SK-N-SH (cell line): ENCODE results near the gene VWA5B1. TPM values are rescaled to one million over a fixed set of nuclear protein-coding genes. Genes with fewer than 3 reads are reported as not detected.

Experiments used
- CTCF ChIA-PET: fragments of 300-600, 350-600 bp; formaldehyde crosslinking; extraction: SDS; loops from one replicate; lab custom pipeline; 2021; lab: Yijun Ruan, JAX
- POLR2A ChIA-PET: fragments of 350-600 bp; sonication (Branson Sonifier 250); formaldehyde crosslinking; extraction: SDS; loops from one replicate; lab custom pipeline; 2020; ENCODE audit warnings: antibody characterized with exemption, inconsistent platforms; lab: Yijun Ruan, JAX
- DNase-seq: peaks from one replicate; pipeline ENCODE4 v3.0.0; 2012
- H2AFZ ChIP-seq: fragments of 200-600 bp; sonication (generic); 2 replicates; pipeline ENCODE4 v1.8.1; 2016; ENCODE audit warnings: antibody characterized with exemption, mild to moderate bottlenecking, low read depth
- H3F3A ChIP-seq: fragments of 200-600 bp; sonication (generic); replicated peaks from 2 replicates; pipeline ENCODE3; 2016; ENCODE audit warnings: antibody characterized with exemption, mild to moderate bottlenecking; ENCODE audit not compliant: insufficient read depth
- H3K27ac ChIP-seq, 2 experiments: fragments of 200-500 bp in 1 of 2; fragments of 200-600 bp in 1 of 2; sonication (Bioruptor generic) in 1 of 2; sonication (generic), shearing (Covaris generic) in 1 of 2; 2 replicates each; pipeline versions ENCODE4 v1.5.1 to v1.6.1; 2014 to 2016; ENCODE audit warnings: low read depth in 2 of 2, inconsistent platforms in 1 of 2, low read length in 1 of 2, mild to moderate bottlenecking in 1 of 2, mixed read lengths in 1 of 2
- H3K27me3 ChIP-seq: fragments of 200-600 bp; sonication (generic), shearing (Covaris generic); 2 replicates; pipeline ENCODE4 v1.6.1; 2016; ENCODE audit warnings: mixed run types; ENCODE audit not compliant: insufficient read depth
- H3K36me3 ChIP-seq, 2 experiments: fragments of 200-500 bp in 1 of 2; fragments of 200-600 bp in 1 of 2; sonication (Bioruptor generic) in 1 of 2; sonication (generic) in 1 of 2; replicated peaks in 1 of 2; 2 replicates each; pipeline versions ENCODE3 to v1.5.1; 2014 to 2016; ENCODE audit warnings: low read length in 1 of 2, mild to moderate bottlenecking in 1 of 2; ENCODE audit not compliant: insufficient read depth in 2 of 2, control insufficient read depth in 1 of 2
- H3K4me1 ChIP-seq, 2 experiments: fragments of 200-500 bp in 1 of 2; fragments of 200-600 bp in 1 of 2; sonication (Bioruptor generic) in 1 of 2; sonication (generic), shearing (Covaris generic) in 1 of 2; 2 replicates each; pipeline versions ENCODE4 v1.5.1 to v1.6.1; 2014 to 2016; ENCODE audit warnings: low read depth in 1 of 2, low read length in 1 of 2, mixed run types in 1 of 2; ENCODE audit not compliant: insufficient read depth in 2 of 2, control insufficient read depth in 1 of 2
- H3K4me2 ChIP-seq: fragments of 200-600 bp; sonication (generic), shearing (Covaris generic); 2 replicates; pipeline ENCODE4 v1.6.1; 2017; ENCODE audit warnings: mixed run types
- H3K4me3 ChIP-seq, 2 experiments: fragments of 200-500 bp in 1 of 2; fragments of 200-600 bp in 1 of 2; sonication (Bioruptor generic) in 1 of 2; sonication (generic), shearing (Covaris generic) in 1 of 2; 2 replicates each; pipeline versions ENCODE4 v1.5.1 to v1.8.1; 2014 to 2016; ENCODE audit warnings: low read depth in 2 of 2, inconsistent platforms in 1 of 2, low read length in 1 of 2, mild to moderate bottlenecking in 1 of 2, mixed read lengths in 1 of 2, moderate library complexity in 1 of 2
- H3K79me2 ChIP-seq: fragments of 200-600 bp; sonication (generic); 2 replicates; pipeline ENCODE4 v1.8.1; 2017; ENCODE audit warnings: mild to moderate bottlenecking; ENCODE audit not compliant: insufficient read depth
- H3K9ac ChIP-seq: fragments of 200-600 bp; sonication (generic); 2 replicates; pipeline ENCODE4 v1.6.1; 2017; ENCODE audit warnings: mixed run types
- H3K9me2 ChIP-seq: fragments of 200-600 bp; sonication (generic); 2 replicates; pipeline ENCODE4 v1.6.1; 2017; ENCODE audit warnings: mixed run types
- H3K9me3 ChIP-seq: fragments of 200-600 bp; sonication (generic); 2 replicates; pipeline ENCODE4 v1.6.1; 2017; ENCODE audit warnings: mixed run types, mild to moderate bottlenecking, moderate library complexity
- H4K20me1 ChIP-seq: fragments of 200-600 bp; sonication (generic); 2 replicates; pipeline ENCODE4 v1.6.1; 2017; ENCODE audit warnings: mild to moderate bottlenecking, mixed run types; ENCODE audit not compliant: insufficient read depth
- CTCF ChIP-seq: fragments of 200-600 bp; sonication (generic); IDR thresholded peaks from 2 replicates; pipeline ENCODE4 v1.6.1; 2017; ENCODE audit warnings: antibody characterized with exemption, mild to moderate bottlenecking, moderate library complexity
- EP300 ChIP-seq, 2 experiments: IDR thresholded peaks; 2 replicates each; pipeline versions ENCODE4 v1.4.0 to v1.6.1; 2012; ENCODE audit warnings: borderline replicate concordance in 1 of 2, low read depth in 1 of 2, low read length in 1 of 2
- FOSL2 ChIP-seq: IDR thresholded peaks from 2 replicates; pipeline ENCODE4 v1.4.0; 2012; ENCODE audit warnings: low read depth, mild to moderate bottlenecking, moderate library complexity, borderline replicate concordance
- FOXJ3 ChIP-seq: sonication (generic); formaldehyde crosslinking; IDR thresholded peaks from 2 replicates; pipeline ENCODE4 v1.5.1; 2020; ENCODE audit warnings: mild to moderate bottlenecking, missing genetic modification reagents
- GABPA ChIP-seq: IDR thresholded peaks from 2 replicates; pipeline ENCODE4 v1.4.0; 2012; ENCODE audit warnings: low read depth, mild to moderate bottlenecking
- IRF3 ChIP-seq: fragments of 150-350 bp; IDR thresholded peaks from 2 replicates; pipeline ENCODE4 v1.6.1; 2016; ENCODE audit warnings: mild to moderate bottlenecking, low read depth, low read length
- MXI1 ChIP-seq: IDR thresholded peaks from 2 replicates; pipeline ENCODE4 v1.6.1; 2012; ENCODE audit warnings: mild to moderate bottlenecking, low read depth, low read length, improper control_type of control experiment
- POLR2AphosphoS5 ChIP-seq: IDR thresholded peaks from 2 replicates; pipeline ENCODE4 v1.6.1; 2012; ENCODE audit warnings: low read depth, low read length
- RAD21 ChIP-seq: IDR thresholded peaks from 2 replicates; pipeline ENCODE4 v1.6.1; 2012; ENCODE audit warnings: mild to moderate bottlenecking, low read length
- RCOR1 ChIP-seq: fragments of 150-350 bp; IDR thresholded peaks from 2 replicates; pipeline ENCODE4 v1.6.1; 2017; ENCODE audit warnings: antibody characterized with exemption, low read length
- RFX5 ChIP-seq: IDR thresholded peaks from 2 replicates; pipeline ENCODE4 v1.6.1; 2012; ENCODE audit warnings: mild to moderate bottlenecking, improper control_type of control experiment, low read length
- RXRA ChIP-seq: IDR thresholded peaks from 2 replicates; pipeline ENCODE4 v1.4.0; 2012; ENCODE audit warnings: low read depth, mild to moderate bottlenecking, borderline replicate concordance
- SIN3A ChIP-seq: IDR thresholded peaks from 2 replicates; pipeline ENCODE4 v1.6.1; 2012; ENCODE audit warnings: low read depth, mild to moderate bottlenecking, low read length, moderate library complexity, borderline replicate concordance
- ZBTB33 ChIP-seq: IDR thresholded peaks from 2 replicates; pipeline ENCODE4 v1.4.0; 2012; ENCODE audit warnings: low read depth, borderline replicate concordance
- WGBS: methylation state at CpG from one replicate; pipeline ENCODE4 v1.1.6; 2017; ENCODE audit warnings: low lambda C conversion rate; 5-methylcytosine and 5-hydroxymethylcytosine counted together
- polyA plus RNA-seq, 3 experiments: library from polyadenylated mRNA; depleted of rRNA; stranded (reverse); fragments of >200 nt; gene quantifications; 2 replicates each; pipeline ENCODE4 v1.2.3, GENCODE V29; 2012

The VWA5B1 gene
- polyA plus RNA-seq, 1 of the 3 experiments (the other 2 are of a cell fraction), result not detected

DNA sequence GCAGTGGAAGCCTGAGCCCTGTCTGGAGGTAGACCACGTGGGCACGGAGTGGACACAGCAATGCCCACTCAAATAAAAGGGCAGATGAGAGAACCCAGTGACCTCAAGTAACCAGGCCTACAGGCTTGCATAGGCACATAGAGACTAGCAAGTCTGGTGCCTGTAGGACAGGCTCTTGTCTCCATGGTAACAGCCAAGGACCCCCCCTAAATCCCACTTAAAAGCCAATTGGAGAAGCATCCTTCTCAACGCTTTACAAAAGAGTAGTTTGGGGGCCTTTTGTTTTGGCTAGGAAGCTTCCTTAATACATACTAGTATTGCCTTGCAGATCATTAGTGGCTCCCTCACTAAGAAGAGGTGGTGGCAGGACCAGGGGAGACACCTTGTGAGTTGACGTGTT lies 63.9 kb downstream of the VWA5B1 start:
- no peak overlapping the region for H3K27ac ChIP-seq
- H3K9ac ChIP-seq, result no peak overlapping the region
- no peak overlapping the region for H3K4me2 ChIP-seq
- no peaks in the 10 kb centered on the region; the same call in 1 of the 2 replicates for H3K27me3 ChIP-seq
- no peak for DNase-seq
- no peak overlapping the region for H3K4me3 ChIP-seq
- WGBS, result 43% methylated on average over 4 of the region's 4 CpGs
- TF ChIP-seq RAD21, result no peak
- TF ChIP-seq EP300 (IDR thresholded peaks at IDR 0.05; ENCODE audit: borderline replicate concordance in 1 of 2, low read depth in 1 of 2, low read length in 1 of 2), result no peak
- TF ChIP-seq SIN3A, result no peak
- TF ChIP-seq ZBTB33, result no peak
- no peak for TF ChIP-seq FOXJ3 (CRISPR knock-in tag)
- TF ChIP-seq RXRA, result no peak
- no peak for TF ChIP-seq IRF3
- TF ChIP-seq MXI1, result no peak
- no peak for TF ChIP-seq CTCF
- no peak for TF ChIP-seq POLR2AphosphoS5
- no peak for TF ChIP-seq RCOR1
- TF ChIP-seq GABPA, result no peak
- TF ChIP-seq FOSL2, result no peak
- no peak for TF ChIP-seq RFX5
- no peaks in the 10 kb centered on the region for H3K79me2 ChIP-seq
- no peaks in the 10 kb centered on the region for H3K9me2 ChIP-seq
- H4K20me1 ChIP-seq, result no peaks in the 10 kb centered on the region
- H2AFZ ChIP-seq, result no peak overlapping the region
- no peaks in the 10 kb centered on the region for H3K36me3 ChIP-seq
- POLR2A ChIA-PET, result no interaction called here
- CTCF ChIA-PET, result interaction anchor here (1.1 to 2.5 kb wide), 3 partner anchors 75 to 139 kb away, joined by 3 to 6 read pairs (median 3); no protein-coding TSS in a partner anchor
- H3K9me3 ChIP-seq, result no peaks in the 10 kb centered on the region
- H3K4me1 ChIP-seq, result peaks cover 0 to 14% of the 10 kb centered on the region in 2 experiments; a peak in 2 of 4 replicates
- no peaks in the 10 kb centered on the region for H3F3A ChIP-seq
